Activated CD8-positive, alpha-beta memory T cell treated with anti-CD3 and anti-CD28 coated beads for 4 hours (primary cell): ENCODE results near the gene AGBL4.

Experiments
- DNase-seq, 2 donors: peaks; one replicate each; pipeline ENCODE4 v3.0.0-alpha.2; 2020; ENCODE audit warnings: low read depth in 2 of 2

Gene AGBL4

GRCh38 chr1:49185450-49185980 lies 838.2 kb downstream of the AGBL4 start:
- no peak for DNase-seq

GRCh38 chr1:49183489-49183888 lies 840.3 kb downstream of the AGBL4 start:
- no peak for DNase-seq

- DNase-seq, result no peak
Observed at GRCh38 chr1:49181033-49181432, 842.7 kb downstream of the AGBL4 start.

GRCh38 chr1:49171941-49172593 lies 851.7 kb downstream of the AGBL4 start:
- no peak for DNase-seq

GRCh38 chr1:49166031-49166430 lies 857.7 kb downstream of the AGBL4 start:
- DNase-seq, result no peak

- no peak for DNase-seq
Observed at GRCh38 chr1:49163031-49163430, 860.7 kb downstream of the AGBL4 start.

- no peak for DNase-seq
Observed at GRCh38 chr1:49160677-49161076, 863.1 kb downstream of the AGBL4 start.

GRCh38 chr1:49136738-49137251 lies 887.0 kb downstream of the AGBL4 start:
- DNase-seq, result no peak

- no peak for DNase-seq
Observed at GRCh38 chr1:49125746-49126145, 898.0 kb downstream of the AGBL4 start.

- no peak for DNase-seq
Observed at GRCh38 chr1:49111931-49112330, 911.8 kb downstream of the AGBL4 start.

- no peak for DNase-seq
Observed at GRCh38 chr1:49106445-49106844, 917.3 kb downstream of the AGBL4 start.

GRCh38 chr1:49104575-49104974 lies 919.2 kb downstream of the AGBL4 start:
- DNase-seq, result no peak

- DNase-seq, result no peak
Observed at GRCh38 chr1:49102752-49103151, 921.0 kb downstream of the AGBL4 start.

- no peak for DNase-seq
Observed at GRCh38 chr1:49098866-49099265, 924.9 kb downstream of the AGBL4 start.

GRCh38 chr1:49086327-49086726 lies 937.4 kb downstream of the AGBL4 start:
- DNase-seq, result no peak

- DNase-seq, result no peak
Observed at GRCh38 chr1:49085079-49085478, 938.7 kb downstream of the AGBL4 start.

- no peak for DNase-seq
Observed at GRCh38 chr1:49060766-49061165, 963.0 kb downstream of the AGBL4 start.

- no peak for DNase-seq
Observed at GRCh38 chr1:49059087-49059486, 964.7 kb downstream of the AGBL4 start.

GRCh38 chr1:49052102-49052501 lies 971.7 kb downstream of the AGBL4 start:
- DNase-seq, result no peak

GRCh38 chr1:49051647-49052046 lies 972.1 kb downstream of the AGBL4 start:
- DNase-seq, result no peak

- DNase-seq, result no peak
Observed at GRCh38 chr1:49050041-49050440, 973.7 kb downstream of the AGBL4 start.

- DNase-seq, result no peak
Observed at GRCh38 chr1:49048188-49048587, 975.6 kb downstream of the AGBL4 start.

GRCh38 chr1:49046305-49046704 lies 977.4 kb downstream of the AGBL4 start:
- no peak for DNase-seq

GRCh38 chr1:49045371-49045770 lies 978.4 kb downstream of the AGBL4 start:
- DNase-seq, result no peak
